Loucy (cell line): ENCODE data around the gene C3orf70.

Experiments used
- H2AFZ ChIP-seq: fragments of 200-600 bp; sonication (generic); 2 replicates; pipeline ENCODE4 v1.6.0; 2016; ENCODE audit warnings: antibody characterized with exemption, mild to moderate bottlenecking, low read length, moderate library complexity
- H3F3A ChIP-seq: fragments of 200-600 bp; 2 replicates; pipeline ENCODE4 v1.6.0; 2016; ENCODE audit warnings: antibody characterized with exemption, low read depth, mild to moderate bottlenecking
- H3K27me3 ChIP-seq: fragments of 200-600 bp; sonication (generic); 2 replicates; pipeline ENCODE4 v1.6.1; 2014; ENCODE audit warnings: low read length, mild to moderate bottlenecking; ENCODE audit not compliant: insufficient read depth, poor library complexity, severe bottlenecking
- H3K36me3 ChIP-seq: fragments of 200-600 bp; sonication (generic); 2 replicates; pipeline ENCODE4 v1.6.1; 2016; ENCODE audit warnings: low read length; ENCODE audit not compliant: insufficient read depth
- H3K4me1 ChIP-seq: fragments of 200-600 bp; sonication (generic); 2 replicates; pipeline ENCODE4 v1.5.1; 2014; ENCODE audit warnings: low read length, mild to moderate bottlenecking; ENCODE audit not compliant: insufficient read depth, poor library complexity, severe bottlenecking
- H3K4me2 ChIP-seq: fragments of 200-600 bp; sonication (generic); 2 replicates; pipeline ENCODE4 v1.6.0; 2014; ENCODE audit warnings: antibody characterized with exemption, low read length, low read depth, mild to moderate bottlenecking; ENCODE audit not compliant: poor library complexity, severe bottlenecking
- H3K4me3 ChIP-seq: fragments of 200-600 bp; sonication (generic); 2 replicates; pipeline ENCODE4 v1.5.1; 2014; ENCODE audit warnings: low read length, mild to moderate bottlenecking, mixed read lengths; ENCODE audit not compliant: poor library complexity, severe bottlenecking
- H3K79me2 ChIP-seq: fragments of 200-600 bp; sonication (generic); 2 replicates; pipeline ENCODE4 v1.6.1; 2014; ENCODE audit warnings: low read length; ENCODE audit not compliant: insufficient read depth
- H3K9ac ChIP-seq: fragments of 200-600 bp; sonication (generic); 2 replicates; pipeline ENCODE4 v1.6.0; 2014; ENCODE audit warnings: mild to moderate bottlenecking, low read depth, low read length, moderate library complexity; ENCODE audit not compliant: poor library complexity, severe bottlenecking
- H3K9me2 ChIP-seq: fragments of 200-600 bp; sonication (generic); replicated peaks from 2 replicates; pipeline ENCODE4 v1.6.1; 2016; ENCODE audit warnings: low read depth, low read length, mixed read lengths
- H3K9me3 ChIP-seq: fragments of 200-600 bp; sonication (generic); 2 replicates; pipeline ENCODE4 v1.6.1; 2014; ENCODE audit warnings: mild to moderate bottlenecking, antibody characterized with exemption, low read length, low read depth; ENCODE audit not compliant: insufficient read depth
- H4K20me1 ChIP-seq: fragments of 200-600 bp; sonication (generic); 2 replicates; pipeline ENCODE4 v1.6.0; 2014; ENCODE audit warnings: antibody characterized with exemption, low read length, mild to moderate bottlenecking; ENCODE audit not compliant: insufficient read depth, poor library complexity, severe bottlenecking
- EZH2phosphoT487 ChIP-seq: fragments of 200-600 bp; IDR thresholded peaks from 2 replicates; pipeline ENCODE4 v1.6.1; 2018; ENCODE audit warnings: antibody characterized with exemption, mild to moderate bottlenecking, moderate library complexity, borderline replicate concordance
- TF ChIP-seq, protein P1 (sequence below): fragments of 200-600 bp; sonication (generic); conservative IDR thresholded peaks from 2 replicates; pipeline ENCODE4 v1.5.1; 2014; ENCODE audit warnings: mild to moderate bottlenecking, antibody characterized with exemption, low read length

The C3orf70 gene

DNA sequence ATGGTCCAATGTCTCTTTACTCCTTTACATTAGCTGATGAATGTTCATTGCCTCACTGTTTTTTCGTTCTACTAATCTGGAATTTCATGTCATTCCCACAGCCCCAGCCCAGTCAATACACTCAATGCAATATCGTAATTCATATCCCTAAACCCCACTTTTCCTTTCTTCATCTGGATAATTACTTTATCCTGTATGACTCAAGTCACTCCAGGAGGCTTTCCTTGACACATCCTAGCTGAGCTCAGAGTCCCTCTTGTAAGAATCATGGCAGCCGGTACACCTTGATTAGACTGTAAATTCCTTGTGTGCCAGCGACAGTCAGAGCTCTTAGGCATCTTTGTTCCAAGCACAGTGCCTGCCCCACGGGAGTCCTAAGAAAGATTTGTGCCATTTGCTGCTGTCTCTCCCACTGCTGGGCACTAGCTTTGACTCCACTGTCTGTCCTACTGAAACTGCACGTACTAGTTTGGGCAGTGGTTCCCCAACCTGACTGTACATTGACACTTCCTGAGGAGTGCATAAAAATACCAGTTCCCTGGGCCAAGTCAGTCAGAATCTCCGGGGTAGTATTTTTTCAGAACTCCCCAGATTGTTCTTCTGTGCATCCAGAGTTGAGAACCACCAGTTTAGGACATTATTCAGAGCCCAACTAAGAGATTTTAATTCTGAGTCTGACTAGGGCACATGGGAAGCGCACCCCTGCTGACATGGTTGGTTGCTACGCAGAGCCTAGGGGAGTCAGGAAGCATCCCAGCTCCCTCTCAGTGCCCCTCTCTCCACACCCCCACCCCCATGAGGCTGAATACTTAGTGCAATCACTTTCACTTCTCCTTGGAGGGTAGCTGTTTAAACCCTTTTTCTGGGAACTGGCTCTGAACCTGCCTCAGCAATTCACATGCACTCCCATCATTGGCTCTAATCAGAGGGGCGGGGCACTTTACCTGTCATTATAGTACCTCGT lies 19.5 kb upstream of the C3orf70 start:
- TF ChIP-seq, protein P1, sequence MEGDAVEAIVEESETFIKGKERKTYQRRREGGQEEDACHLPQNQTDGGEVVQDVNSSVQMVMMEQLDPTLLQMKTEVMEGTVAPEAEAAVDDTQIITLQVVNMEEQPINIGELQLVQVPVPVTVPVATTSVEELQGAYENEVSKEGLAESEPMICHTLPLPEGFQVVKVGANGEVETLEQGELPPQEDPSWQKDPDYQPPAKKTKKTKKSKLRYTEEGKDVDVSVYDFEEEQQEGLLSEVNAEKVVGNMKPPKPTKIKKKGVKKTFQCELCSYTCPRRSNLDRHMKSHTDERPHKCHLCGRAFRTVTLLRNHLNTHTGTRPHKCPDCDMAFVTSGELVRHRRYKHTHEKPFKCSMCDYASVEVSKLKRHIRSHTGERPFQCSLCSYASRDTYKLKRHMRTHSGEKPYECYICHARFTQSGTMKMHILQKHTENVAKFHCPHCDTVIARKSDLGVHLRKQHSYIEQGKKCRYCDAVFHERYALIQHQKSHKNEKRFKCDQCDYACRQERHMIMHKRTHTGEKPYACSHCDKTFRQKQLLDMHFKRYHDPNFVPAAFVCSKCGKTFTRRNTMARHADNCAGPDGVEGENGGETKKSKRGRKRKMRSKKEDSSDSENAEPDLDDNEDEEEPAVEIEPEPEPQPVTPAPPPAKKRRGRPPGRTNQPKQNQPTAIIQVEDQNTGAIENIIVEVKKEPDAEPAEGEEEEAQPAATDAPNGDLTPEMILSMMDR, result no peak
- TF ChIP-seq EZH2phosphoT487, result no peak
- Histone ChIP-seq H3K4me1 (peaks cover 12% of the 10 kb centered on the region), H3K27me3 (no peaks in the 10 kb centered on the region), H3K79me2 (no peaks in the 10 kb centered on the region), H3K9me3 (no peaks in the 10 kb centered on the region), H3K9me2 (no peaks in the 10 kb centered on the region), H3K9ac (no peak overlapping the region), H3K4me3 (no peak overlapping the region), H3F3A (no peaks in the 10 kb centered on the region), H2AFZ (no peak overlapping the region; the same call in 1 of the 2 replicates), H3K36me3 (no peaks in the 10 kb centered on the region), H4K20me1 (no peaks in the 10 kb centered on the region), H3K4me2 (no peak overlapping the region)

DNA sequence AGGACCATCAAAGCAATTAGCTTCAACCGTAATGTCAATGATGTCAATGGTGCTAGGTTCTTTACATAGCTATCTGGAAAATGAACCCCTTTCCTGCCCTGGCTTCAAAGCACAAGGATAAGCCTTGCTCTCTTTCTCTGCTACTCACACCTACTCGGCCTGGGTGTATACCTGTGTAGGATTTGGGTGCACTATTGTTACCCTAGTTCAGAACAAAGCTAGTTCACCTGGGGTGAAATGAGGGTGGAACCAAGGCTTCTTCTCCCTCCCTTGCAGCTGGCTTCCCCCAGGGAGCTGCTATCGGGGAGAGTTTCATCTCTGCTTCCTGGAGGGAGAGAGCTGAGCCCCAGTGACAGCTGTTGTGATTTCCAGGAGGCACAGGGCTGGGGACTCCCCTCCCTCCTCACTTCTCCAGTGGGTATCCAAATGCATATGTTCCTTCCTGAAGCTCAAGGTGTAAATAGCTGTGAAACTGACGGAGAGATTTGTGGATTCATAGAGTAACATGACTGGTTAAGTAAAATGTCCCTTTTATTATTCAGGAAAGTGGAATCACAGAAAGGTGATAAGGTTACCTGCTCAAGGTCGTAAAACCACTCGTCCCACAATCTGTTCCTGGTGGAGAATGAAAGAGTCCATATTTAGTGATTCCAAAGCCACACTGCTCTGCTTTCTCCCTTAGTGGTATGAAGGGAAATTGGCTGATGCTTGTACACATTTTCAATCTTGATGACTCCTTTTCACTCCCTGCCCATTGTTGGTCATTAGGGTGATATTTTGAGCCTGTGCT lies 11.8 kb upstream of the C3orf70 start:
- Histone ChIP-seq H3K4me1 (no peaks in the 10 kb centered on the region), H3K27me3 (no peaks in the 10 kb centered on the region), H3K9me3 (no peaks in the 10 kb centered on the region), H4K20me1 (no peaks in the 10 kb centered on the region), H3K9me2 (no peaks in the 10 kb centered on the region), H3K9ac (no peak overlapping the region), H3K4me3 (no peak overlapping the region), H3K4me2 (no peak overlapping the region), H3F3A (no peaks in the 10 kb centered on the region), H3K36me3 (no peaks in the 10 kb centered on the region), H2AFZ (no peak overlapping the region), H3K79me2 (no peaks in the 10 kb centered on the region)
- no peak for TF ChIP-seq EZH2phosphoT487
- TF ChIP-seq, protein P1, result no peak

DNA sequence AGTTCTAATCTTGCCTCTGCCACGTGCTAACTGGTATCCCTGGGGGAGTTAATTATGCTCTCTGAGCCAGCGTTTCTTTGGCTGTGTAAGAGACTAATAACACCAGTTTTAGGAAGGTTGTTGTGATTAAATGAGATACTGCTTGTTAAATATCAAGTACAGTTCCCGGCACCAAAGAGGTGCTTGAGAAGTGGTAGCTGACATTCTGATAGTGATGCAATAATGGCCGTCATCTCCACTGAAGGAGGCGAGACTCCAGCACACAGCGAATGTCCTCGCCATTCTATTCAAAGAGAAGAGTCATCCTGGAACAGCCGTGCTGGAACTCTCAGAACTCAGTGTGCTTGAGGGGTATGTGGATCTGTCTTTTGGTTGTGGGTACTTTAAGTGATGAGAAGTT lies 9.8 kb upstream of the C3orf70 start:
- no peaks in the 10 kb centered on the region for H3K4me1 ChIP-seq
- no peaks in the 10 kb centered on the region for H3F3A ChIP-seq
- no peaks in the 10 kb centered on the region for H3K36me3 ChIP-seq
- H2AFZ ChIP-seq, result no peak overlapping the region
- H4K20me1 ChIP-seq, result no peaks in the 10 kb centered on the region
- H3K9me2 ChIP-seq, result no peaks in the 10 kb centered on the region
- no peaks in the 10 kb centered on the region for H3K9me3 ChIP-seq
- H3K79me2 ChIP-seq, result no peaks in the 10 kb centered on the region
- TF ChIP-seq EZH2phosphoT487, result no peak
- TF ChIP-seq, protein P1, result no peak
- no peak overlapping the region for H3K4me2 ChIP-seq
- H3K27me3 ChIP-seq, result no peaks in the 10 kb centered on the region
- H3K4me3 ChIP-seq, result no peak overlapping the region
- H3K9ac ChIP-seq, result no peak overlapping the region
